IPS DF 6.9 (cell line): ENCODE data around the gene GHDC.
A peak's percentile ranks its signal among the peaks of the same experiment; 100 is the strongest.
"Not testable (repeated sequence)": the region's sequence is repeated elsewhere in the genome, so short reads cannot be mapped to it uniquely, and the experiment has no call there.

ENCODE experiments used
- DNase-seq: peaks from one replicate; pipeline ENCODE4 v3.0.0-alpha.2; 2013; ENCODE audit warnings: low read depth, low spot score
- H3K27ac ChIP-seq: one replicate; pipeline ENCODE4 v1.5.1; 2013; ENCODE audit warnings: low read length, control low read depth
- H3K27me3 ChIP-seq: 2 replicates; pipeline ENCODE4 v1.6.1; 2013; ENCODE audit warnings: mild to moderate bottlenecking, low read length; ENCODE audit not compliant: control insufficient read depth, insufficient read depth
- H3K36me3 ChIP-seq: 2 replicates; pipeline ENCODE4 v1.6.1; 2013; ENCODE audit warnings: low read length; ENCODE audit not compliant: control insufficient read depth, insufficient read depth
- H3K4me1 ChIP-seq: 2 replicates; pipeline ENCODE4 v1.6.1; 2013; ENCODE audit warnings: low read length; ENCODE audit not compliant: control insufficient read depth, insufficient read depth
- H3K4me3 ChIP-seq: 2 replicates; pipeline ENCODE4 v1.5.1; 2013; ENCODE audit warnings: mild to moderate bottlenecking, low read length
- H3K9me3 ChIP-seq: 2 replicates; pipeline ENCODE4 v1.6.1; 2013; ENCODE audit warnings: low read length, inconsistent platforms; ENCODE audit not compliant: control insufficient read depth, insufficient read depth
- WGBS: extraction: QIAGEN DNeasy Blood & Tissue Kit; methylation state at CpG from one replicate; pipeline ENCODE4 v1.1.7; 2013; ENCODE audit warnings: mixed read lengths, missing lambda C conversion rate; ENCODE audit not compliant: insufficient read length, insufficient coverage; 5-methylcytosine and 5-hydroxymethylcytosine counted together

Gene GHDC

GRCh38 chr17:42193969-42194899 lies at the start of gene GHDC:
GHDC (minus strand) TSS chr17:42194494; CDS start chr17:42193581, 913 bp downstream.
- no CpG with 5 or more reads among the region's 24 CpGs for WGBS
- no peaks in the 10 kb centered on the region for H3K36me3 ChIP-seq
- no peak within 1 kb of the TSS for H3K27ac ChIP-seq
- DNase-seq, result no peak
- no peaks in the 10 kb centered on the region for H3K27me3 ChIP-seq
- peaks cover 1% of the 10 kb centered on the region; the same call in 1 of the 2 replicates for H3K4me1 ChIP-seq
- H3K4me3 ChIP-seq, result peak within 1 kb of the TSS; percentile 26; the same call in 1 of the 2 replicates
- no peaks in the 10 kb centered on the region for H3K9me3 ChIP-seq

- Histone ChIP-seq H3K4me3 (no peak overlapping the region), H3K36me3 (no peaks in the 10 kb centered on the region), H3K27me3 (no peaks in the 10 kb centered on the region), H3K9me3 (no peaks in the 10 kb centered on the region), H3K4me1 (no peaks in the 10 kb centered on the region; the same call in 1 of the 2 replicates), H3K27ac (no peak overlapping the region)
- WGBS, result no CpG with 5 or more reads among the region's 5 CpGs
- DNase-seq, result no peak
Measured at GRCh38 chr17:42243493-42243982, 49.2 kb upstream of the GHDC start.

- no CpG with 5 or more reads among the region's 1 CpG for WGBS
- no peak for DNase-seq
Measured at GRCh38 chr17:42241871-42242270, 47.6 kb upstream of the GHDC start.

GRCh38 chr17:42240863-42241262 lies 46.6 kb upstream of the GHDC start:
- DNase-seq, H3K4me3 ChIP-seq, H3K27ac ChIP-seq, H3K4me1 ChIP-seq, H3K36me3 ChIP-seq, H3K9me3 ChIP-seq, H3K27me3 ChIP-seq: not testable (repeated sequence)
- WGBS, result no CpG with 5 or more reads among the region's 4 CpGs

More at GRCh38 chr17:42241871-42242270, 47.6 kb upstream of the GHDC start:
- H3K4me3 ChIP-seq, result no peak overlapping the region
- no peaks in the 10 kb centered on the region for H3K9me3 ChIP-seq
- no peaks in the 10 kb centered on the region for H3K27me3 ChIP-seq
- H3K4me1 ChIP-seq, result no peaks in the 10 kb centered on the region; the same call in 1 of the 2 replicates
- no peaks in the 10 kb centered on the region for H3K36me3 ChIP-seq
- no peak overlapping the region for H3K27ac ChIP-seq

- no peaks in the 10 kb centered on the region for H3K9me3 ChIP-seq
- 100% methylated on average over 1 of the region's 5 CpGs for WGBS
- no peaks in the 10 kb centered on the region; the same call in 1 of the 2 replicates for H3K4me1 ChIP-seq
- H3K27ac ChIP-seq, result no peak overlapping the region
- no peak for DNase-seq
- no peak overlapping the region for H3K4me3 ChIP-seq
- no peaks in the 10 kb centered on the region for H3K36me3 ChIP-seq
- H3K27me3 ChIP-seq, result no peaks in the 10 kb centered on the region
Measured at GRCh38 chr17:42240201-42240600, 45.9 kb upstream of the GHDC start.

GRCh38 chr17:42239576-42239975 lies 45.3 kb upstream of the GHDC start:
- not testable (repeated sequence) for H3K4me3 ChIP-seq, H3K9me3 ChIP-seq

GRCh38 chr17:42236760-42237159 lies 42.5 kb upstream of the GHDC start:
- H3K27me3 ChIP-seq, result no peaks in the 10 kb centered on the region
- no peak for DNase-seq
- H3K4me3 ChIP-seq, result no peak overlapping the region
- no peak overlapping the region for H3K27ac ChIP-seq
- H3K36me3 ChIP-seq, result no peaks in the 10 kb centered on the region
- WGBS, result no CpG with 5 or more reads among the region's 7 CpGs
- H3K4me1 ChIP-seq, result no peaks in the 10 kb centered on the region; the same call in 1 of the 2 replicates
- H3K9me3 ChIP-seq, result no peaks in the 10 kb centered on the region

More at GRCh38 chr17:42239576-42239975, 45.3 kb upstream of the GHDC start:
- not testable (repeated sequence) for H3K36me3 ChIP-seq, H3K27ac ChIP-seq, H3K4me1 ChIP-seq, DNase-seq, H3K27me3 ChIP-seq
- WGBS, result no CpG with 5 or more reads among the region's 7 CpGs

GRCh38 chr17:42233994-42234393 lies 39.7 kb upstream of the GHDC start:
- no peak for DNase-seq
- H3K4me1 ChIP-seq, result no peaks in the 10 kb centered on the region; the same call in 1 of the 2 replicates
- no peak overlapping the region for H3K27ac ChIP-seq
- no peaks in the 10 kb centered on the region for H3K27me3 ChIP-seq
- no peaks in the 10 kb centered on the region for H3K36me3 ChIP-seq
- no peaks in the 10 kb centered on the region for H3K9me3 ChIP-seq
- H3K4me3 ChIP-seq, result no peak overlapping the region
- no CpG with 5 or more reads among the region's 2 CpGs for WGBS

- DNase-seq, result no peak
- Histone ChIP-seq H3K4me1 (no peaks in the 10 kb centered on the region; the same call in 1 of the 2 replicates), H3K4me3 (no peak overlapping the region), H3K36me3 (no peaks in the 10 kb centered on the region), H3K9me3 (no peaks in the 10 kb centered on the region), H3K27ac (no peak overlapping the region), H3K27me3 (no peaks in the 10 kb centered on the region)
- no CpG with 5 or more reads among the region's 5 CpGs for WGBS
Measured at GRCh38 chr17:42233156-42233555, 38.9 kb upstream of the GHDC start.

GRCh38 chr17:42230225-42230624 lies 35.9 kb upstream of the GHDC start:
- no peaks in the 10 kb centered on the region for H3K9me3 ChIP-seq
- H3K4me1 ChIP-seq, result no peaks in the 10 kb centered on the region; the same call in 1 of the 2 replicates
- no CpG with 5 or more reads among the region's 5 CpGs for WGBS
- H3K4me3 ChIP-seq, result no peak overlapping the region
- H3K27ac ChIP-seq, result no peak overlapping the region
- H3K36me3 ChIP-seq, result no peaks in the 10 kb centered on the region
- DNase-seq, result no peak
- H3K27me3 ChIP-seq, result no peaks in the 10 kb centered on the region
